Kidney (tissue), 14 donors: Measurements from ENCODE around the gene PLEKHO1. TPM values are rescaled to one million over a fixed set of nuclear protein-coding genes. Genes with fewer than 3 reads are reported as not detected.
A peak's percentile ranks its signal among the peaks of the same experiment; 100 is the strongest.

Experiments
- DNase-seq, 5 donors: peaks; one replicate each; pipeline ENCODE4 v3.0.0-alpha.2; 2013 to 2020
- FAIRE-seq: peaks from 2 replicates; lab custom pipeline; 2012; peaks lifted over from hg19 to GRCh38; lab: Jason Lieb, UNC
- H3K27ac ChIP-seq, 2 donors: one replicate each; pipeline ENCODE4 v1.7.0; 2013; ENCODE audit warnings: low read depth in 2 of 2, low read length in 2 of 2, inconsistent platforms in 1 of 2
- H3K27me3 ChIP-seq: one replicate; pipeline ENCODE4 v1.7.1; 2013; ENCODE audit warnings: low read length, inconsistent platforms; ENCODE audit not compliant: control insufficient read depth, insufficient read depth
- H3K36me3 ChIP-seq, 3 donors: one replicate each; pipeline versions ENCODE4 v1.7.0 to v1.7.1; 2013; ENCODE audit warnings: low read length in 3 of 3, control low read depth in 1 of 3, inconsistent platforms in 1 of 3; ENCODE audit not compliant: insufficient read depth in 3 of 3, control insufficient read depth in 2 of 3
- H3K4me1 ChIP-seq, 3 donors: one replicate each; pipeline versions ENCODE4 v1.7.0 to v1.7.1; 2013; ENCODE audit warnings: low read length in 3 of 3, inconsistent platforms in 1 of 3, low read depth in 1 of 3; ENCODE audit not compliant: control insufficient read depth in 2 of 3, insufficient read depth in 2 of 3
- H3K4me3 ChIP-seq, 3 donors: one replicate each; pipeline versions ENCODE4 v1.7.0 to v1.8.1; 2013; ENCODE audit warnings: low read length in 3 of 3, control low read depth in 1 of 3, inconsistent platforms in 1 of 3
- H3K9ac ChIP-seq, 3 donors: one replicate each; pipeline versions ENCODE4 v1.7.0 to v1.7.1; 2013; ENCODE audit warnings: low read length in 3 of 3, control low read depth in 1 of 3, inconsistent platforms in 1 of 3
- H3K9me3 ChIP-seq, 3 donors: one replicate each; pipeline versions ENCODE4 v1.7.0 to v1.7.1; 2013; ENCODE audit warnings: low read length in 3 of 3, control low read depth in 1 of 3, inconsistent platforms in 1 of 3; ENCODE audit not compliant: control insufficient read depth in 2 of 3, insufficient read depth in 1 of 3
- CTCF ChIP-seq: IDR thresholded peaks from 3 replicates; pipeline ENCODE4 v1.5.1; 2012; ENCODE audit warnings: mild to moderate bottlenecking, moderate library complexity, borderline replicate concordance; ENCODE audit not compliant: insufficient read depth; ENCODE audit errors: extremely low read depth
- intact Hi-C: fragments of 100-400 bp; cut with DNase I; formaldehyde crosslinking; loops from one replicate; pipeline ENCODE4 v1.11.1; 2022
- polyA plus RNA-seq: library from polyadenylated mRNA; stranded (reverse); fragments of 350-450 nt; fragmentation: Illumina TruSeq; extraction: RNeasy Lipid Tissue Mini Kit (QIAGEN cat#74804); gene quantifications from one replicate; pipeline ENCODE4 v1.2.3, GENCODE V29; 2014; ENCODE audit warnings: low read depth, low replicate concordance; ENCODE audit not compliant: insufficient read depth
- total RNA-seq: library from RNA; stranded (reverse); fragmentation: NEBNext Ultra II Directional; extraction: Animal tissue kit (Norgen Biotek cat#: 25700); gene quantifications from one replicate; pipeline ENCODE4 v1.2.1, GENCODE V29; 2021
- donor health status: control.
- donor health status: control.
- donor health status: control.
- donor health status: control.
- donor health status: control.
- donor health status: DM: yes; HTN: yes; CAD: no.
- donor health status: Normal renal cell carcinoma (clear cell type).

The PLEKHO1 gene
- total and polyA plus RNA-seq, 2 donors from 2014 or later = 28.0 to 32.7 TPM

GRCh38 chr1:150164779-150165178 lies 15.1 kb downstream of the PLEKHO1 start:
- Histone ChIP-seq H3K4me3 (no peak overlapping the region), H3K36me3 (no peaks in the 10 kb centered on the region), H3K27ac (no peak overlapping the region), H3K9me3 (no peaks in the 10 kb centered on the region), H3K9ac (no peak overlapping the region), H3K4me1 (peaks cover 7 to 19% (median 9%) of the 10 kb centered on the region in 3 donors), H3K27me3 (no peaks in the 10 kb centered on the region)
- no peak for FAIRE-seq
- no peak for TF ChIP-seq CTCF
- intact Hi-C loops = loop anchor here (5.0 kb wide), 1 partner anchor 92 kb away; no protein-coding TSS in a partner anchor
- DNase-seq = no peak

- H3K27me3 ChIP-seq = no peaks in the 10 kb centered on the region
- H3K9me3 ChIP-seq = no peaks in the 10 kb centered on the region
- no peak overlapping the region for H3K4me3 ChIP-seq
- peak in 3 of 5 donors; percentile 60 to 77 (median 62) for DNase-seq
- no peaks in the 10 kb centered on the region for H3K36me3 ChIP-seq
- peaks cover 7 to 19% (median 9%) of the 10 kb centered on the region in 3 donors for H3K4me1 ChIP-seq
- H3K27ac ChIP-seq = no peak overlapping the region
- TF ChIP-seq CTCF = peak; percentile 49
- no peak for FAIRE-seq
- H3K9ac ChIP-seq = no peak overlapping the region
- intact Hi-C loops = loop anchor here (5.0 kb wide), 1 partner anchor 94 kb away; no protein-coding TSS in a partner anchor
Observed at GRCh38 chr1:150165622-150166612, 16.2 kb downstream of the PLEKHO1 start.

GRCh38 chr1:150168960-150169601 lies 19.4 kb downstream of the PLEKHO1 start:
- peak; percentile 64 for TF ChIP-seq CTCF
- Histone ChIP-seq H3K9ac (no peak overlapping the region), H3K27ac (no peak overlapping the region), H3K4me1 (no peaks in the 10 kb centered on the region), H3K36me3 (no peaks in the 10 kb centered on the region), H3K4me3 (no peak overlapping the region), H3K27me3 (no peaks in the 10 kb centered on the region), H3K9me3 (no peaks in the 10 kb centered on the region)
- DNase-seq (peak in 4 of 5 donors; percentile 70 to 78 (median 75)), FAIRE-seq (no peak)
- intact Hi-C loops = loop anchor here (5.0 kb wide), 1 partner anchor 97 kb away; no protein-coding TSS in a partner anchor
